K562 (cell line): ENCODE results near the gene HAL. TPM values are rescaled to one million over a fixed set of nuclear protein-coding genes. Genes with fewer than 3 reads are reported as not detected.

ENCODE experiments used
- ATAC-seq: fragments of 200-7000 bp; cut with Tn5 transposase; 3 replicates; pipeline ENCODE4 v1.9.1; 2020; ENCODE audit warnings: moderate library complexity
- BruUV-seq: library from RNA; stranded (reverse); fragments of 400-500 nt; replicated peaks from 2 replicates; lab custom pipeline; 2021; lab: Mats Ljungman, UMichigan
- CTCF ChIA-PET: fragments of 300-600 bp; formaldehyde crosslinking; extraction: SDS; loops from one replicate; lab custom pipeline; 2021; ENCODE audit warnings: low intra/inter-chr PET ratio; lab: Yijun Ruan, JAX
- POLR2A ChIA-PET: fragments of 300-600, 350-650 bp; sonication (Branson Sonifier 250); formaldehyde crosslinking; extraction: SDS; loops from one replicate; lab custom pipeline; 2021; ENCODE audit warnings: antibody characterized with exemption, inconsistent platforms; lab: Yijun Ruan, JAX
- DNase-seq, 4 experiments: peaks; one replicate each; pipeline versions ENCODE4 v3.0.0 to v3.0.0-alpha.2; 2011 to 2018; ENCODE audit warnings: low spot score in 3 of 4, mixed read lengths in 3 of 4; ENCODE audit errors: extremely low read depth in 1 of 4
- FAIRE-seq: peaks from 2 replicates; lab custom pipeline; 2011; peaks lifted over from hg19 to GRCh38; lab: Jason Lieb, UNC
- H2AFZ ChIP-seq: 2 replicates; pipeline ENCODE4 v1.6.0; 2011; ENCODE audit warnings: low read depth, low read length, control low read depth, inconsistent platforms
- H3K27ac ChIP-seq: fragments of 200-600 bp; 3 replicates; pipeline ENCODE4 v1.8.0; 2011; ENCODE audit warnings: low read depth, mild to moderate bottlenecking, control low read depth, inconsistent platforms, low read length, moderate library complexity, mixed read lengths; ENCODE audit errors: extremely low read depth
- H3K27me3 ChIP-seq, 2 experiments: fragments of 300-600 bp in 1 of 2; 2 replicates in 1 of 2; 3 replicates in 1 of 2; pipeline versions ENCODE4 v1.6.0 to v1.8.0; 2011; ENCODE audit warnings: inconsistent platforms in 2 of 2, low read length in 2 of 2, mild to moderate bottlenecking in 1 of 2, mixed read lengths in 1 of 2, moderate library complexity in 1 of 2; ENCODE audit not compliant: control insufficient read depth in 2 of 2, insufficient read depth in 2 of 2
- H3K36me3 ChIP-seq: fragments of 300-600 bp; 3 replicates; pipeline ENCODE4 v1.8.0; 2011; ENCODE audit warnings: mild to moderate bottlenecking, low read length, inconsistent platforms; ENCODE audit not compliant: control insufficient read depth, insufficient read depth
- H3K4me1 ChIP-seq, 2 experiments: fragments of 200-600 bp in 1 of 2; replicated peaks in 1 of 2; 2 replicates in 1 of 2; 3 replicates in 1 of 2; pipeline versions ENCODE4 v1.5.1 to v1.8.0; 2011; ENCODE audit warnings: inconsistent platforms in 2 of 2, low read length in 2 of 2, mild to moderate bottlenecking in 1 of 2, mixed read lengths in 1 of 2, moderate library complexity in 1 of 2; ENCODE audit not compliant: control insufficient read depth in 2 of 2, insufficient read depth in 2 of 2
- H3K4me2 ChIP-seq: 2 replicates; pipeline ENCODE4 v1.6.1; 2011; ENCODE audit warnings: low read length, control low read depth, inconsistent platforms, mixed read lengths; ENCODE audit not compliant: insufficient read depth
- H3K4me3 ChIP-seq: fragments of 200-600 bp; sonication (generic), shearing (Covaris generic); 2 replicates; pipeline ENCODE4 v1.5.1; 2016; ENCODE audit warnings: control low read depth, inconsistent platforms
- H3K79me2 ChIP-seq: fragments of 200-600 bp; 3 replicates; pipeline ENCODE4 v1.8.0; 2011; ENCODE audit warnings: low read length, inconsistent platforms; ENCODE audit not compliant: control insufficient read depth, insufficient read depth
- H3K9ac ChIP-seq, 2 experiments: 2 replicates each; pipeline versions ENCODE4 v1.6.0 to v1.6.1; 2011; ENCODE audit warnings: low read depth in 2 of 2, low read length in 2 of 2, control low read depth in 1 of 2, inconsistent platforms in 1 of 2, mild to moderate bottlenecking in 1 of 2, mixed read lengths in 1 of 2; ENCODE audit not compliant: insufficient read depth in 1 of 2
- H3K9me1 ChIP-seq: one replicate; pipeline ENCODE4 v1.6.0; 2011; ENCODE audit warnings: inconsistent platforms, mild to moderate bottlenecking, low read length, moderate library complexity; ENCODE audit not compliant: control insufficient read depth, insufficient read depth
- H3K9me3 ChIP-seq: replicated peaks from 2 replicates; pipeline ENCODE4 v1.5.1; 2011; ENCODE audit warnings: low read depth, low read length, inconsistent platforms; ENCODE audit not compliant: control insufficient read depth, insufficient read depth
- H4K20me1 ChIP-seq: replicated peaks from 2 replicates; pipeline ENCODE4 v1.6.1; 2011; ENCODE audit warnings: low read length, inconsistent platforms, mixed read lengths; ENCODE audit not compliant: control insufficient read depth, insufficient read depth
- BMI1 ChIP-seq: fragments of 150-350 bp; IDR thresholded peaks from 2 replicates; pipeline ENCODE4 v1.6.1; 2014; ENCODE audit warnings: low read length
- DIDO1 ChIP-seq: fragments of 450-650 bp; IDR thresholded peaks from 2 replicates; pipeline ENCODE4 v1.6.1; 2016; ENCODE audit warnings: low read depth, missing biosample characterization, missing genetic modification characterization
- DMBX1 ChIP-seq: fragments of 250-450 bp; sonication (Bioruptor Pico); IDR thresholded peaks from 2 replicates; pipeline ENCODE4 v1.8.0; 2022; ENCODE audit warnings: inconsistent platforms, mild to moderate bottlenecking, moderate library complexity, borderline replicate concordance
- E4F1 ChIP-seq: fragments of 250-450 bp; sonication (Bioruptor Pico); IDR thresholded peaks from 2 replicates; pipeline ENCODE4 v1.5.0; 2021; ENCODE audit warnings: mild to moderate bottlenecking, borderline replicate concordance
- ELF4 ChIP-seq: fragments of 450-650 bp; formaldehyde crosslinking; IDR thresholded peaks from 2 replicates; pipeline ENCODE4 v1.4.0; 2022; ENCODE audit warnings: missing genetic modification characterization
- GATA2 ChIP-seq: sonication (generic); formaldehyde crosslinking; IDR thresholded peaks from 2 replicates; pipeline ENCODE4 v1.4.0; 2020; ENCODE audit warnings: mild to moderate bottlenecking, missing genetic modification reagents
- IRF2 ChIP-seq: sonication (generic); formaldehyde crosslinking; IDR thresholded peaks from 2 replicates; pipeline ENCODE4 v1.8.1; 2022; ENCODE audit warnings: mild to moderate bottlenecking, missing genetic modification reagents
- NCOA6 ChIP-seq: fragments of 450-650 bp; IDR thresholded peaks from 2 replicates; pipeline ENCODE4 v1.6.1; 2017; ENCODE audit warnings: mild to moderate bottlenecking
- PHB2 ChIP-seq: fragments of 450-650 bp; IDR thresholded peaks from 2 replicates; pipeline ENCODE4 v1.6.1; 2017; ENCODE audit warnings: low read depth
- RBM22 ChIP-seq: fragments of 200-400 bp; formaldehyde crosslinking; IDR thresholded peaks from 2 replicates; pipeline ENCODE4 v1.6.1; 2018; ENCODE audit warnings: low read length, low read depth; ENCODE audit not compliant: poor library complexity, severe bottlenecking
- TAF7 ChIP-seq: fragments of 450-650 bp; IDR thresholded peaks from 2 replicates; pipeline ENCODE4 v1.6.1; 2016; ENCODE audit warnings: missing genetic modification characterization, missing compliant biosample characterization
- USF2 ChIP-seq: sonication (generic); formaldehyde crosslinking; IDR thresholded peaks from 2 replicates; pipeline ENCODE4 v1.5.0; 2020; ENCODE audit warnings: missing genetic modification reagents
- WHSC1 ChIP-seq: IDR thresholded peaks from one replicate; pipeline ENCODE4 v1.6.1; 2012; ENCODE audit warnings: low read length, control low read depth, inconsistent platforms
- XRCC3 ChIP-seq: fragments of 450-650 bp; IDR thresholded peaks from 2 replicates; pipeline ENCODE4 v1.6.1; 2017; ENCODE audit warnings: mild to moderate bottlenecking, moderate library complexity
- YY1 ChIP-seq, 3 experiments: IDR thresholded peaks; 2 replicates each; pipeline ENCODE4 v1.6.1; 2011; ENCODE audit warnings: low read length in 2 of 3, mild to moderate bottlenecking in 2 of 3, moderate library complexity in 2 of 3, borderline replicate concordance in 1 of 3, control low read depth in 1 of 3, low read depth in 1 of 3; ENCODE audit not compliant: insufficient read depth in 3 of 3, insufficient replicate concordance in 2 of 3, control insufficient read depth in 1 of 3, insufficient read length in 1 of 3; ENCODE audit errors: extremely low read depth in 1 of 3
- ZFX ChIP-seq: sonication (generic); formaldehyde crosslinking; IDR thresholded peaks from 2 replicates; pipeline ENCODE4 v1.8.0; 2022; ENCODE audit warnings: mild to moderate bottlenecking, missing genetic modification reagents, moderate library complexity
- ZNF184 ChIP-seq: sonication (generic); formaldehyde crosslinking; IDR thresholded peaks from 2 replicates; pipeline ENCODE4 v1.5.0; 2020; ENCODE audit warnings: missing genetic modification reagents
- ZNF263 ChIP-seq: sonication (generic); formaldehyde crosslinking; IDR thresholded peaks from 2 replicates; pipeline ENCODE4 v1.8.0; 2022; ENCODE audit warnings: mild to moderate bottlenecking, missing genetic modification reagents, borderline replicate concordance
- ZNF785 ChIP-seq: fragments of 250-450 bp; sonication (Bioruptor Pico); IDR thresholded peaks from 2 replicates; pipeline ENCODE4 v1.4.0; 2020; ENCODE audit warnings: mild to moderate bottlenecking
- WGBS: fragments of 100-300 bp; shearing (Covaris generic); methylation state at CpG from one replicate; pipeline ENCODE4 v1.1.6; 2016; ENCODE audit warnings: low coverage, mixed read lengths; ENCODE audit not compliant: insufficient coverage; ENCODE audit errors: missing lambda C conversion rate; 5-methylcytosine and 5-hydroxymethylcytosine counted together
- in situ Hi-C: fragments of 300-500 bp; cut with MboI; formaldehyde crosslinking; loops from 4 replicates; pipeline ENCODE4 v1.15.0; 2018; ENCODE audit warnings: inconsistent platforms, mixed read lengths
- intact Hi-C: fragments of 100-400 bp; cut with micrococcal nuclease; formaldehyde crosslinking; loops from 2 replicates; pipeline ENCODE4 v1.14.2; 2022
- polyA plus RNA-seq, 8 experiments: library from polyadenylated mRNA; depleted of rRNA in 4 of 8; stranded (reverse) in 5 of 8; unstranded in 3 of 8; fragments of >200 nt; fragmentation: Nextera tagmentation in 2 of 8; fragmentation: Illumina TruSeq in 1 of 8; extraction: Ambion mirVana in 2 of 8; extraction: Trizol in 1 of 8; gene quantifications; 2 replicates each; pipeline versions ENCODE4 v1.2.1 to v1.2.3, GENCODE V29; 2011 to 2014; ENCODE audit warnings: inconsistent platforms in 1 of 8, missing spikeins in 1 of 8
- total RNA-seq, 7 experiments: library from RNA; depleted of rRNA in 6 of 7; stranded (reverse); fragments of >200 nt in 6 of 7; fragmentation: Illumina TruSeq in 2 of 7; extraction: Trizol in 2 of 7; gene quantifications; 2 replicates each; pipeline versions ENCODE4 v1.2.1 to v1.2.3, GENCODE V29; 2011 to 2021; ENCODE audit warnings: low replicate concordance in 1 of 7
- TF ChIP-seq, protein P1 (sequence below): fragments of 250-450 bp; sonication (Bioruptor Pico); IDR thresholded peaks from 2 replicates; pipeline ENCODE4 v1.8.0; 2022; ENCODE audit warnings: inconsistent platforms

HAL gene
- total and polyA plus RNA-seq, 9 of the 15 experiments (the other 6 are each of a cell fraction or from before 2014, with no cell fraction given), result 0.03 to 0.36 (median 0.20) TPM; not detected in 4

- no peaks in the 10 kb centered on the region for H3K9me3 ChIP-seq
- peaks cover 0 to 5% of the 10 kb centered on the region in 2 experiments; a peak in 1 of 5 replicates for H3K27me3 ChIP-seq
- no peaks in the 10 kb centered on the region for H3K9me1 ChIP-seq
- ChIA-PET POLR2A (no interaction called here), CTCF (no interaction called here)
- H3K9ac ChIP-seq, result no peak overlapping the region
- no peak overlapping the region for H3K27ac ChIP-seq
- no peaks in the 10 kb centered on the region for H3K36me3 ChIP-seq
- DNase-seq (no peak), ATAC-seq (no peak), FAIRE-seq (no peak)
- no peaks in the 10 kb centered on the region for H3K79me2 ChIP-seq
- no peak overlapping the region for H2AFZ ChIP-seq
- no TSS peak for BruUV-seq
- no peak overlapping the region for H3K4me3 ChIP-seq
- 0% methylated on average over 2 of the region's 2 CpGs for WGBS
- intact Hi-C loops (no loop called here), in situ Hi-C loops (no loop called here)
- H3K4me1 ChIP-seq, result no peaks in the 10 kb centered on the region
- H3K4me2 ChIP-seq, result no peak overlapping the region
- no peak for TF ChIP-seq DIDO1 (tag)
- no peak for TF ChIP-seq YY1 (IDR thresholded peaks at IDR 0.05; ENCODE audit: borderline replicate concordance in 1 of 3, control insufficient read depth in 1 of 3, extremely low read depth in 1 of 3, insufficient read depth in 3 of 3, insufficient read length in 1 of 3, insufficient replicate concordance in 2 of 3, low read depth in 1 of 3, low read length in 2 of 3)
- no peak for TF ChIP-seq XRCC3
- no peak for TF ChIP-seq ELF4 (CRISPR knock-in tag)
- no peak for TF ChIP-seq E4F1 (CRISPR knock-in tag)
- TF ChIP-seq IRF2 (CRISPR knock-in tag), result no peak
- TF ChIP-seq ZNF785, result no peak
- no peak for TF ChIP-seq ZNF263
- TF ChIP-seq DMBX1 (CRISPR knock-in tag), result no peak
- TF ChIP-seq WHSC1, result no peak
- TF ChIP-seq NCOA6, result no peak
- no peak for TF ChIP-seq ZNF184 (CRISPR knock-in tag)
- TF ChIP-seq, protein P1, sequence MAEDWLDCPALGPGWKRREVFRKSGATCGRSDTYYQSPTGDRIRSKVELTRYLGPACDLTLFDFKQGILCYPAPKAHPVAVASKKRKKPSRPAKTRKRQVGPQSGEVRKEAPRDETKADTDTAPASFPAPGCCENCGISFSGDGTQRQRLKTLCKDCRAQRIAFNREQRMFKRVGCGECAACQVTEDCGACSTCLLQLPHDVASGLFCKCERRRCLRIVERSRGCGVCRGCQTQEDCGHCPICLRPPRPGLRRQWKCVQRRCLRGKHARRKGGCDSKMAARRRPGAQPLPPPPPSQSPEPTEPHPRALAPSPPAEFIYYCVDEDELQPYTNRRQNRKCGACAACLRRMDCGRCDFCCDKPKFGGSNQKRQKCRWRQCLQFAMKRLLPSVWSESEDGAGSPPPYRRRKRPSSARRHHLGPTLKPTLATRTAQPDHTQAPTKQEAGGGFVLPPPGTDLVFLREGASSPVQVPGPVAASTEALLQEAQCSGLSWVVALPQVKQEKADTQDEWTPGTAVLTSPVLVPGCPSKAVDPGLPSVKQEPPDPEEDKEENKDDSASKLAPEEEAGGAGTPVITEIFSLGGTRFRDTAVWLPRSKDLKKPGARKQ, result no peak
- no peak for TF ChIP-seq BMI1
- TF ChIP-seq PHB2, result no peak
- no peak for TF ChIP-seq GATA2 (CRISPR knock-in tag)
- TF ChIP-seq TAF7 (tag), result no peak
- TF ChIP-seq USF2 (CRISPR knock-in tag), result no peak
- no peak for TF ChIP-seq ZFX (CRISPR knock-in tag)
- TF ChIP-seq RBM22, result no peak
- TF ChIP-seq, all 486 proteins: peak for 0
- no peaks in the 10 kb centered on the region for H4K20me1 ChIP-seq
Measured at GRCh38 chr12:95963096-95963495, 33.0 kb downstream of the HAL start.
